Natural killer cell treated with Interleukin-12 subunit alpha and Interleukin-12 subunit beta and Interleukin-15 and Interleukin-18, amount 100 ng/mL, for 72 hours (primary cell): ENCODE data around the gene DNTTIP2. TPM values are rescaled to one million over a fixed set of nuclear protein-coding genes. Genes with fewer than 3 reads are reported as not detected.
"Not testable (repeated sequence)": the region's sequence is repeated elsewhere in the genome, so short reads cannot be mapped to it uniquely, and the experiment has no call there.

ENCODE experiments used
- ATAC-seq, 2 donors: fragments of 150-1000 bp; cut with Tn5 transposase in 1 of 2; sonication (Bioruptor Pico), chemical (Tn5 transposase) in 1 of 2; 2 replicates each; pipeline ENCODE4 v1.10.0; 2021
- DNase-seq: peaks from one replicate; pipeline ENCODE4 v3.0.0; 2022; ENCODE audit warnings: low spot score
- H3K27ac Mint-ChIP-seq, 2 donors: 1 replicate in 1 of 2; 2 replicates in 1 of 2; pipeline ENCODE4 v1.8.0; 2022; ENCODE audit warnings: mixed read lengths in 2 of 2, mild to moderate bottlenecking in 1 of 2, moderate library complexity in 1 of 2
- H3K27me3 Mint-ChIP-seq, 2 donors: 1 replicate in 1 of 2; 2 replicates in 1 of 2; pipeline ENCODE4 v1.8.0; 2022; ENCODE audit warnings: mixed read lengths in 2 of 2
- H3K36me3 Mint-ChIP-seq: one replicate; pipeline ENCODE4 v1.8.0; 2022; ENCODE audit warnings: mixed read lengths
- H3K4me1 Mint-ChIP-seq, 2 donors: 1 replicate in 1 of 2; 2 replicates in 1 of 2; pipeline ENCODE4 v1.8.0; 2022; ENCODE audit warnings: low read depth in 2 of 2, mixed read lengths in 2 of 2, mild to moderate bottlenecking in 1 of 2
- H3K4me3 Mint-ChIP-seq: one replicate; pipeline ENCODE4 v1.8.0; 2022; ENCODE audit warnings: mixed read lengths
- H3K9me3 Mint-ChIP-seq: 2 replicates; pipeline ENCODE4 v1.8.0; 2022; ENCODE audit warnings: mixed read lengths
- total RNA-seq, 2 donors: library from RNA; stranded (reverse); gene quantifications; one replicate each; pipeline ENCODE4 v1.2.3, GENCODE V29; 2022

The DNTTIP2 gene
- total RNA-seq, 2 donors from 2014 or later = 78.4 to 101 TPM

DNA sequence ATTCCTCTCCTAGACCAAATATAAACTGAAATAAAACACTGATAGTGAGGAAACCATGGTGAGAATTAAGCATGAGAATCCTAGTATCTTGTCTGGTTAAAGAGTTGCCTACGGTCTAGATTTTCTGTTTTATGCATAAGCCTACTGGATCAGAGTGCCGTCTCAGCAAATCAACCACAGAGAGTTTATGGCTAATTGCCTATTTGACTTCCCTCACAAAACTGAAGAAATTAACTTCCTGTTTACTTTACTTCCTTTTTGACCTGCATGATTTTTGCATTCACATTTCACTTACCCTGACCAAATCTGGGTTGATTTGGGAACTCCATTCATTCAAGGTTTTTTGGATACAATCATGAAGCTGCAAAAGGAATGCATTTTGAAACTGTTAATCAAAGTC, 25.2 kb upstream of the DNTTIP2 start:
- H3K4me1 Mint-ChIP-seq = peaks cover 32 to 48% of the 10 kb centered on the region in 2 donors
- no peak for DNase-seq
- peak overlapping the region; percentile 65 to 67 for H3K27ac Mint-ChIP-seq
- ATAC-seq = no peak
- peaks cover 12% of the 10 kb centered on the region for H3K36me3 Mint-ChIP-seq
- no peaks in the 10 kb centered on the region for H3K27me3 Mint-ChIP-seq
- peak overlapping the region; percentile 56 for H3K4me3 Mint-ChIP-seq
- H3K9me3 Mint-ChIP-seq = no peaks in the 10 kb centered on the region

DNA sequence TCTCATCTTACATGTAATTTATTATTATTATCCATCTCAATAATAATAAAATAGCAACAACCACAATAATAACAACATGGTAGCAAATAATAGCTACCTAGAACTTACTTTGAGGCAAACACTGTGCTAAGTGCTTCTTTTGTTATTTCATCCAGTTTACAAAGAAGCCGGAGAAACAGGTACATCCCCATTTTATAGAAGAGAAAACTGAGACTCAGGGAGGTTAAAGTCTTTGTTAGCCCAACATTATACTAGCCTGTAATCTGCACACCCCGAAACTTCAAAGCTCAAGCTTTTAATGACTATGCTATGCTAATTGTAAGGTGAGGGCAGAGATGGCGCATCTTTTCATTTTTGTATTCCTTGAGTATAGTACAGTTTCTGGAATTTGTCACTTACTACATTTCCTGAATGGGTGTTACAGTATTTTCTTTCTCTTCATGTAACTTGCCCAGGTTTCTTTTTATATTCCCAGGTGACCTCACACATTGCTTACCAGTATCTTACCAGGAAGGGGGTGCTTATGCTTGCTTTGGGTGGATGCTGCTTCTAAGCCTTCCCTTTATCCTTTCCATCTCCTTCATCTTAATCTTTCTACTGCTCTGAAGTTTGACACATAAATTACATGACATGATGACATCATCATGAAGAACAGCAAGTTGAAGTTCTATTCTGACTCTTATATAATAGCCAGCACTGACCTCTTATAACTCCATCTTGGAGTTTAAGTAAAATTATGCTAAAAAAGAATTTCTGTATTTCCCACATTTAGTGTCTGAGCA, 21.9 kb upstream of the DNTTIP2 start:
- Mint-ChIP-seq H3K36me3 (peaks cover 12% of the 10 kb centered on the region), H3K4me1 (peaks cover 20 to 27% of the 10 kb centered on the region in 2 donors), H3K27ac (no peak overlapping the region), H3K27me3 (no peaks in the 10 kb centered on the region), H3K4me3 (no peak overlapping the region), H3K9me3 (no peaks in the 10 kb centered on the region)
- no peak for DNase-seq
- no peak for ATAC-seq

DNA sequence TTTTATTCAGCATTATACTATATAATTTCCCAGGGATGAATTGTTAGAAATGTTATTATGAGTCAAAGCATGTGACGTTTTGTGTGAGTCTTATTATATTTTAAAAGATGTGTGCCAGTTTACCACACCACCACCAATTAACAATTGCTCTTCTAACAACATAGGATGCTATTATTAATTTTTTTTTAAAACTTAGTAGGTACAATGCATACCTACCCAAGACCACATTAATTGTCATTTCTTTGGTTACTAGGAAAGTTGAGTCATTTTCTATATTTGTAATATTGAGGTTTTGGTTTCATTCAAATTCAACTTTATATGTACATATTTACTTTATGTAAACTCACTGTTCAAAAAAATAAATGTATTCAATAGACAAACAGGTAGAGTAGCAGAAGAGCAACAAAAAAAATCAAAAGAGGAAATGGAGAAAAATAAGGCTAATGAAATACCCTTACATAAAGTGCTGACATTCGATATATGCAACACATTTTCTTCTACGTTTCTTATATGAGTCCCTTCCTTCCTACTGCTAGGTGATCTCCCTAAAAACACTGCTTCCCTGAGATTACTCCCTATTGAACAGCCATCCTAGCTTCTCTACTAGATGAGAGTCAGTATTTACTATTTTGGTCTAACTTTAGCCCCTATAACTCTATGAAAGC, 20.7 kb upstream of the DNTTIP2 start:
- Mint-ChIP-seq H3K4me3 (no peak overlapping the region), H3K9me3 (no peaks in the 10 kb centered on the region), H3K36me3 (peaks cover 12% of the 10 kb centered on the region), H3K4me1 (peaks cover 17 to 22% of the 10 kb centered on the region in 2 donors), H3K27me3 (no peaks in the 10 kb centered on the region), H3K27ac (no peak overlapping the region)
- no peak for ATAC-seq
- no peak for DNase-seq

DNA sequence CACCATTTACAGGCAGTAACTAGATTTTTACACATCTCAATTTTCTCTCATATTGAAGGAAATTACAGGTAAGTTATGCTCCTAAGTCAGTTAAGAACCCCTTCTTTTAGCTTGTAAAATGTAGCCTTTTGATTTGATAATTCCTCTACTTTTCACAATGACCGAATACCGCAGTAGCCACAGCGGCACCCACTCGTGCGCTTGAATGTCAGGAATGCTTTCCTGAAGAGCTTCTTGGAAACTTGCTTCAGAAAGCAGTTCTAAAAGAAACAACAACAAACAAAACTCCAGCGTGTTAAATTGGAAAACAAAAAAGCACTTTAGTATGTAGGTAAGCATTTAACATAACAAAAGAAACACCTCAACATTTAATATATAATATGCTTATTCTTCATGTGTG, 9.9 kb upstream of the DNTTIP2 start:
- H3K4me3 Mint-ChIP-seq = no peak overlapping the region
- ATAC-seq (no peak), DNase-seq (no peak)
- peaks cover 0 to 5% of the 10 kb centered on the region in 2 donors for H3K4me1 Mint-ChIP-seq
- H3K27me3 Mint-ChIP-seq = no peaks in the 10 kb centered on the region
- H3K36me3 Mint-ChIP-seq = peaks cover 9% of the 10 kb centered on the region
- H3K9me3 Mint-ChIP-seq = no peaks in the 10 kb centered on the region
- H3K27ac Mint-ChIP-seq = no peak overlapping the region

DNA sequence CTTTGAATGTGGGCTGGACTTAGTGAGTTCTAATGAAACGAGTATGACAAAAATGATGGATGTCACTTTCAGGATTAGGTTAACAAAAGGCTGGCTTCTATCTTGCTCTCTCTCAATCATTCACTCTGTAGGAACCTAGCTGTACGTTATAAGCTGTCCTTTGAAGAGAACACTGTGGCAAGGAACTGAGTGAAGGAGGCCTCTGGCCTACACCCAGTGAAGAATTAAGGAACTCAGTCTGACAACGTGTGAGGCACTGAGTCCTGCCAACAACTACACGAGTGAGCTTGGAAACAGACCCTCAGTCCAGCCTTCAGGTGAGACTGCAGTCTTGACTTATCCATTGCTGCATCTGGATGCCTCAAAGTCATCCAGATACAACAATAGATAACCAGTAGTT, 3.3 kb upstream of the DNTTIP2 start:
- no peak overlapping the region for H3K27ac Mint-ChIP-seq
- no peak overlapping the region for H3K4me3 Mint-ChIP-seq
- peaks cover 12% of the 10 kb centered on the region for H3K36me3 Mint-ChIP-seq
- no peak for ATAC-seq
- H3K4me1 Mint-ChIP-seq = peaks cover 15 to 16% of the 10 kb centered on the region in 2 donors
- no peaks in the 10 kb centered on the region for H3K9me3 Mint-ChIP-seq
- DNase-seq = no peak
- H3K27me3 Mint-ChIP-seq = no peaks in the 10 kb centered on the region

DNA sequence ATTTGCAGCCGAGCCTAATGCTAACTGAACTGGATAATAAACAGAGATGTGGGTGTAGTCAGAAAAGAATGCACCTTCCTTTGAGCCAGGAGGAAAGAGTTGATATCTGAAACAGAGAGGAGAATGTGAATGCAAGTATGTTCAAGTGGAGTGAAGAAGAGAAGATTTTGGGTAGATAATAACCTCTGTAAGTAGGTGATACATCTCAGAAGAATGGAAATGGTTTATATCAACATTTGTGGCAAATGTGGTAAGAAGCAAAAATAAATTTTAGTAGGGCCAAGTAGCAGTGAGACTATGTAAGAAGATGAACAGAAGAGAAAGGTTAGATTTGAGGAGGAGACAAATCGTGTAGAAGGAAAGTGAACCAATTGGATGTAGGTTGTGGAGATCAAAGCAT, 1.7 kb upstream of the DNTTIP2 start:
- H3K4me3 Mint-ChIP-seq = no peak overlapping the region
- peak overlapping the region; percentile 1 to 33 for H3K27ac Mint-ChIP-seq
- H3K27me3 Mint-ChIP-seq = no peaks in the 10 kb centered on the region
- H3K9me3 Mint-ChIP-seq = no peaks in the 10 kb centered on the region
- H3K36me3 Mint-ChIP-seq = peaks cover 26% of the 10 kb centered on the region
- DNase-seq (no peak), ATAC-seq (no peak)
- H3K4me1 Mint-ChIP-seq = peaks cover 28% of the 10 kb centered on the region in 2 donors

DNA sequence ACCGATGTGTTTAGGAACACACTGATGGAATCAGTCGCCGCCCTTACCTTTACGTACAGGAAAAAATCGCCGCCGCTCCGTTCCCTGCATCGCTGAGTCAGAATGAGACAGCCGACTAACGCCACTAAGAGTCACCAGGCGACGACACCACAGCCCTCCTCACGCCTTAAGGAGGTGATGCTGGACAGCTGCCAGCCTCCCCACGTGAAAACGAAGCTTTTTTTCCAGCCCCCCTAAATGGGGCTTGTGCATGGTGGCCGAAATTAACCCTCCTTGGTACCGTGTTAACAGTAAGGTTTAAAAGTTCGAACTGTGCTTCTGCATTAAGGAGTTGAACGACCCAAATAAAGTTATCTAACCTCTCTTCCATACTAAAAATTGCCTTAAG, 511 bp downstream of the DNTTIP2 start:
- no peaks in the 10 kb centered on the region for H3K27me3 Mint-ChIP-seq
- H3K4me3 Mint-ChIP-seq = peak overlapping the region; percentile 93
- peak; percentile 89 for ATAC-seq
- peaks cover 40 to 42% of the 10 kb centered on the region in 2 donors for H3K4me1 Mint-ChIP-seq
- peaks cover 45% of the 10 kb centered on the region for H3K36me3 Mint-ChIP-seq
- DNase-seq = peak; percentile 83
- H3K9me3 Mint-ChIP-seq = no peaks in the 10 kb centered on the region
- H3K27ac Mint-ChIP-seq = peak overlapping the region; percentile 98 to 100

DNA sequence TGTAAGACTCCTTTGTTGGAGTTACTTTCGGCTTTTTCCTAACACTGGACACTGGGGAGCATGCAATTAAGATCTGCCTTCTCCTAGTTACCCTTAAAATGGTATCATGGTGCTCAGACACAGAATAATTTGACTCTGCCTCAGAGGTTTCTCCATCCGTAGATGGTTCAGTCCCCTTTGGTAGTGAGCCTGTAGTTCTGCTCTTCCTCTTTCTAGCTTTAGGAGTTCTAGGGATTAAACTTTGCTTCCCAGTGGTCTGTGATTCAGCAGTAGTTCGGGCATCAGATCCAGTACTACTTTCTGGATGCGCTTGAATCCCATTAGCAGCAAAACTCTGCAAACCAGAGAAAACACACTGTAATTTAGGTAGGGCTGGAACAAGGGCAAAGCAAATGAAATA, 1.5 kb downstream of the DNTTIP2 start:
- peaks cover 38 to 42% of the 10 kb centered on the region in 2 donors for H3K4me1 Mint-ChIP-seq
- peak overlapping the region; percentile 93 for H3K4me3 Mint-ChIP-seq
- H3K27ac Mint-ChIP-seq = peak overlapping the region; percentile 98 to 100
- DNase-seq = no peak
- no peaks in the 10 kb centered on the region for H3K9me3 Mint-ChIP-seq
- ATAC-seq = no peak
- peaks cover 45% of the 10 kb centered on the region for H3K36me3 Mint-ChIP-seq
- H3K27me3 Mint-ChIP-seq = no peaks in the 10 kb centered on the region

DNA sequence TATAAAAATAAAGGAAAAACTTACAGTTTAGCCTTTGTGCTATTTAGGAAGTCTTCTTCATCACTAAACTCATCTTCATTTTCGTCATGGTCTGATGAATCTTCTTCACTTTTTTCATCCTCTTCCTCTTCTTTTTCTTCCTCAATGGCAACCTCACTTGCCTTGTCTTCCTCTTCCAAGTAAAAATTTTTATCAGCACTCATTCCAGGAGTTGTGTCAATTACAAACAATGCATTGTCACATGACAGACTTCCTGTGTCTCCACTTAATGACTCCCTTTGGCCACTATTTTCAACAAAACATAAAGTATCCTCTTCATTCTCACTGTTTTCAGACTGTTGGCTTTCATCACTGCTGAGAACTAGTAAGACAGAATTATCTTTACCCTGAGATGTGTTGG, 2.8 kb downstream of the DNTTIP2 start:
- DNase-seq = no peak
- peaks cover 38 to 43% of the 10 kb centered on the region in 2 donors for H3K4me1 Mint-ChIP-seq
- H3K27ac Mint-ChIP-seq = peak overlapping the region; percentile 98 to 100
- H3K4me3 Mint-ChIP-seq = peak overlapping the region; percentile 93
- ATAC-seq = no peak
- peaks cover 56% of the 10 kb centered on the region for H3K36me3 Mint-ChIP-seq
- no peaks in the 10 kb centered on the region for H3K27me3 Mint-ChIP-seq
- no peaks in the 10 kb centered on the region for H3K9me3 Mint-ChIP-seq

DNA sequence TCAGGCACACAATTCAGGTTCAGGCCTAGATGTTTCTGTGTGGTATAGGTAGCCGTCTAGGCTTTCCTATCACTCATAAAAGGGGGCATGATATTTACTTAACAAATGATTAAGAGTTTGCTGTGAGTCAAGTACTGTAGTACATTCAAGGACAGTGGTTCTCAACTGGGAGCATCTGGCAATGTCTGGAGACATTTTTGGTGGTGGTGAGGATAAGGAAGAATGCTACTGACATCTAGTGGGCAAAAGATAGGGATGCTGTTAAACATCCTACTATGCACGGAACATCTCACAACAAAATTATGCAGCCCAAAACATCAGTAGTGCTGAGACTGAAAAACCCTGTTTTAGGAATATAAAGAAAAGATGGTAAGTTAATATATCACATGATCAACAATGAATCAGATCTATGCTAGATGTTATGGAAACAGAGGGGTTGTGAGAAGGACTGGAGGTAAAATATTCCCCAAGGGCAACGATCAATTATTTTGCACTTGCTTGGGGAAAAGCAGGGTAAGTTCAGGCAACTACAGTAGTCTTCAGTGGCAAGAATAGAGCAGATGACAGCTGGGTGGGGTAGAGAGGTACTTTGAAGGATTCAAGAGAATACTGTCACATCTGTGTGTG, 4.9 kb downstream of the DNTTIP2 start:
- H3K36me3 Mint-ChIP-seq = peaks cover 63% of the 10 kb centered on the region
- no peak for ATAC-seq
- peaks cover 32 to 39% of the 10 kb centered on the region in 2 donors for H3K4me1 Mint-ChIP-seq
- H3K4me3 Mint-ChIP-seq = peak overlapping the region; percentile 13
- H3K9me3 Mint-ChIP-seq = no peaks in the 10 kb centered on the region
- H3K27me3 Mint-ChIP-seq = no peaks in the 10 kb centered on the region
- DNase-seq = no peak
- H3K27ac Mint-ChIP-seq = peak overlapping the region; percentile 15 to 52

DNA sequence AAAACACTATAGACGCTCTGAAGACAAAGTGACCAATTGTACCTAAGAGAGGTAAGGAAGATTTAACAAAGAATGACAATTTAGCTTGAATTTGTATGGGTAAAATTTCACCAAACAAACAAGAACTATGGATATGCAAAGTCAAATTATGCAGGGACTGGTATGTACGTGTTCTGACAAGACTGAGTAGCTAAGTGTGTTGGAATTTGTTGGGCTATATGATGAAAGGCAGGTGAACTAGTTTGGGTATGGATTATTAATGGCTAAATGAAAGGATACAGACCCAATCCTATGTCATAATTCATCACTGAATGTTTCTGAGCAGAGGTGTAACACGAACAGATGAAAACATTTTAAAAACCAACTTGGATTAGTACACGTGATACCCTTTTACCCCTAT, 7.6 kb downstream of the DNTTIP2 start:
- Mint-ChIP-seq H3K36me3 (peaks cover 49% of the 10 kb centered on the region), H3K9me3 (no peaks in the 10 kb centered on the region), H3K27ac (no peak overlapping the region), H3K4me1 (peaks cover 16 to 22% of the 10 kb centered on the region in 2 donors), H3K27me3 (no peaks in the 10 kb centered on the region), H3K4me3 (no peak overlapping the region)
- no peak for DNase-seq
- ATAC-seq = no peak

DNA sequence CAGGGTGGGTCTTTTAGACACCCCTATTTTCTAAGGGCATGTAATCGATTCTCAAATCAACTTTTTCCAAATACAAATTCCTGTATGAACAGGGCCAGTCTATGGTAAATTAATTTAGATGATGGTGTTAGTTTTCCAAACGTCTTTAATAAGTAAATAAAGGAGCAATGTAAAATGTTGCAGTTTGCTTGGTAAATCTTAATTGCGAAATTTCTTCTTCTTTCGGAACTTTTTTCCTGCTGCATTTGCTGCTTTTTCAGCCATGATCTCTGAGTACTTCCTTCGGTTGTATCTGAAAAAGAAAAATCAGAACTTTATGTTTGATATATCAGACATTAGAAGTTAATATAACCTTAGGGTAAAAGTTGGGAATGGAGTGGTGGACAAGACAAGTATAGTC, 9.4 kb downstream of the DNTTIP2 start:
- no peak overlapping the region for H3K4me3 Mint-ChIP-seq
- H3K9me3 Mint-ChIP-seq = no peaks in the 10 kb centered on the region
- peaks cover 8 to 13% of the 10 kb centered on the region in 2 donors for H3K4me1 Mint-ChIP-seq
- H3K27ac Mint-ChIP-seq = no peak overlapping the region
- no peak for ATAC-seq
- H3K27me3 Mint-ChIP-seq = no peaks in the 10 kb centered on the region
- no peak for DNase-seq
- peaks cover 35% of the 10 kb centered on the region for H3K36me3 Mint-ChIP-seq

DNA sequence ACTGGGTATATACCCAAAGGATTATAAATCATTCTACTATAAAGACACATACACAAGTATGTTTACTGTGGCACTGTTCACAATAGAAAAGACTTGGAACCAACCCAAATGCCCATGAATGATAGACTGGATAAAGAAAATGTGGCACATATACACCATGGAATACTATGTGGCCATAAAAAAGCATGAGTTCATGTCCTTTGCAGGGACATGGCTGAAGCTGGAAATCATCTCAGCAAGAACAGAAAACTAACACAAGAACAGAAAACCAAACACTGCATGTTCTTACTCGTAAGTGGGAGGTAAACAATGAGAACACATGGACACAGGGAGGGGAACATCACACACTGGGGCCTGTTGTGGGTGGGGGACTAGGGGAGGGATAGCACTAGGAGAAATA, 10.5 kb downstream of the DNTTIP2 start:
- H3K4me3 Mint-ChIP-seq, H3K4me1 Mint-ChIP-seq, H3K9me3 Mint-ChIP-seq, DNase-seq, ATAC-seq, H3K27ac Mint-ChIP-seq, H3K27me3 Mint-ChIP-seq: not testable (repeated sequence)
- H3K36me3 Mint-ChIP-seq = peaks cover 25% of the 10 kb centered on the region

DNA sequence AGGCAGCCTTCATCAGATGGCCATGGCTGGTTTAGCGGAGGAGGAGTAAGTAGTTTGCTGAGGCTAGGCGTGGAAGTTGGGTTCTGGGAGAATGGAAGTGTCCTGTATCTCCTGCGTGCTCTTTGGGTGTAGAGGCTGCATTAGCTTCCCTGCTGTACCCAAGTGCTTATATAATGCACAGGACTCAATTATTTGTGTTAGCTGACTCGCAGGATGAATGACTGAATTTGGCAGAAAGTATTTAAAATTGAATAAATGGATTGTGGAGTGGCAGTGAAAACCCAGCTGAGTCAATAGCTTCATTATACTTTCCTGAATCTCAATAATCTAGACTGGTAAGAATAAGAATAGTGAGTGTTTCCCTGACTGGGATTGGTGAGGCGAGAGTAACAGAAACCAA, 13.8 kb downstream of the DNTTIP2 start:
- ATAC-seq (no peak), DNase-seq (no peak)
- Mint-ChIP-seq H3K9me3 (no peaks in the 10 kb centered on the region), H3K36me3 (peaks cover 9% of the 10 kb centered on the region), H3K27me3 (no peaks in the 10 kb centered on the region), H3K27ac (no peak overlapping the region), H3K4me1 (no peaks in the 10 kb centered on the region), H3K4me3 (no peak overlapping the region)
